Measurements from ENCODE around the gene SKIDA1. TPM values are rescaled to one million over a fixed set of nuclear protein-coding genes. Genes with fewer than 3 reads are reported as not detected.

Gene SKIDA1
- total and polyA plus RNA-seq, 11 donors: 0.61 to 5.4 (median 3.1) TPM

DNA sequence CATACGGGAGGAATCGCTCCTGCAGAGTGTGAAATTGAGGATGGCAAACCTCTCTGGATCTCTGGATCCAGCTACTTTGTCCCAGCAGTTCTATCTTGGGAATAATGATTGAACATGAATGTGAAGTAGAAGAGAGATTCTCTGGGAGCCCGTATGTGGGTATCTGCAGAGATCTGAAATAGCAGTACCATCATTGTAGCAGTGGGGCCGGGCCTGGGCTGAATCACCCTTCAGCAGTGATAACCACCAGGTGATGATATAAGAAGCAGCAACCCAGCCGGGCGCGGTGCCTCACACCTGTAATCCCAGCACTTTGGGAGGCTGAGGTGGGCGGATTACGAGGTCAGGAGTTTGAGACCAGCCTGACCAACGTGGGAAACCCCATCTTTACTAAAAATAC lies 51.9 kb downstream of the SKIDA1 start:
- no peaks in the 10 kb centered on the region for H3K27me3 ChIP-seq
- no peak overlapping the region for H3K27ac ChIP-seq
- no peak for DNase-seq
- H3K4me3 ChIP-seq: no peak overlapping the region
- no peaks in the 10 kb centered on the region for H3K4me1 ChIP-seq
- TF ChIP-seq, protein P1, sequence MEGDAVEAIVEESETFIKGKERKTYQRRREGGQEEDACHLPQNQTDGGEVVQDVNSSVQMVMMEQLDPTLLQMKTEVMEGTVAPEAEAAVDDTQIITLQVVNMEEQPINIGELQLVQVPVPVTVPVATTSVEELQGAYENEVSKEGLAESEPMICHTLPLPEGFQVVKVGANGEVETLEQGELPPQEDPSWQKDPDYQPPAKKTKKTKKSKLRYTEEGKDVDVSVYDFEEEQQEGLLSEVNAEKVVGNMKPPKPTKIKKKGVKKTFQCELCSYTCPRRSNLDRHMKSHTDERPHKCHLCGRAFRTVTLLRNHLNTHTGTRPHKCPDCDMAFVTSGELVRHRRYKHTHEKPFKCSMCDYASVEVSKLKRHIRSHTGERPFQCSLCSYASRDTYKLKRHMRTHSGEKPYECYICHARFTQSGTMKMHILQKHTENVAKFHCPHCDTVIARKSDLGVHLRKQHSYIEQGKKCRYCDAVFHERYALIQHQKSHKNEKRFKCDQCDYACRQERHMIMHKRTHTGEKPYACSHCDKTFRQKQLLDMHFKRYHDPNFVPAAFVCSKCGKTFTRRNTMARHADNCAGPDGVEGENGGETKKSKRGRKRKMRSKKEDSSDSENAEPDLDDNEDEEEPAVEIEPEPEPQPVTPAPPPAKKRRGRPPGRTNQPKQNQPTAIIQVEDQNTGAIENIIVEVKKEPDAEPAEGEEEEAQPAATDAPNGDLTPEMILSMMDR (IDR thresholded peaks at IDR 0.05): no peak
- no peaks in the 10 kb centered on the region for H3K36me3 ChIP-seq
- intact Hi-C loops (cut with DNase I): no loop called here
- H3K9me3 ChIP-seq: no peaks in the 10 kb centered on the region
- 83 to 93% (median 85%) methylated on average over 10 of the region's 10 CpGs for WGBS, 4 donors
- no peak for ATAC-seq

DNA sequence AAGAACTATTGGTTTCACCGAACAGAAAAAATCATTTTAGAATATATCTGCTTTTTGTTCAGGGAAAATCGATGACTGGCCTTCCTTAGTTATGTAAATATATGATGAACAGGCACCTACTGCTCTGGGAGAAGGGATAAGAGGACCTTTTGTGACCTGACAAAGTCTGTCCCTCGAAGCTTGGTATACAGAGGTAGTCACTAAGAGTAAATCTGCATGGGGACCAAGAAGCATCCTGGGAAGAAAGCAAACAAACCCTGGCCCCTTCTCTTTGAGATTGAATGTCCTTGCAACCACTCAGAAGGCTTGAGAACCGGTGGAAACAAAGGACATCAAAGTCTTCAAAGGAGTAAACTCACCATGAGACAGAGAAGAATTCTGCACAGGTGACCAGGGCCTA lies 52.3 kb downstream of the SKIDA1 start:
- no peak overlapping the region for H3K4me3 ChIP-seq
- intact Hi-C loops (cut with DNase I): no loop called here
- DNase-seq (no peak), ATAC-seq (no peak)
- no peak overlapping the region for H3K27ac ChIP-seq
- 54 to 62% (median 58%) methylated on average over 4 of the region's 4 CpGs for WGBS, 4 donors
- no peaks in the 10 kb centered on the region for H3K4me1 ChIP-seq
- H3K36me3 ChIP-seq: no peaks in the 10 kb centered on the region
- H3K27me3 ChIP-seq: no peaks in the 10 kb centered on the region
- no peaks in the 10 kb centered on the region for H3K9me3 ChIP-seq
- TF ChIP-seq POLR2A (IDR thresholded peaks at IDR 0.05): no peak
- TF ChIP-seq, protein P1 (IDR thresholded peaks at IDR 0.05): no peak

- H3K27me3 ChIP-seq: no peaks in the 10 kb centered on the region
- WGBS, 4 donors: 94 to 100% (median 98%) methylated on average over 3 of the region's 3 CpGs
- TF ChIP-seq POLR2A (IDR thresholded peaks at IDR 0.05): no peak
- TF ChIP-seq, protein P1 (IDR thresholded peaks at IDR 0.05): no peak
- H3K4me1 ChIP-seq: no peaks in the 10 kb centered on the region
- H3K9me3 ChIP-seq: no peaks in the 10 kb centered on the region
- no peak overlapping the region for H3K27ac ChIP-seq
- no peak overlapping the region for H3K4me3 ChIP-seq
- DNase-seq (no peak), ATAC-seq (no peak)
- no peaks in the 10 kb centered on the region for H3K36me3 ChIP-seq
- intact Hi-C loops (cut with DNase I): no loop called here
Measured at GRCh38 chr10:21468086-21468485, 57.4 kb downstream of the SKIDA1 start.

DNA sequence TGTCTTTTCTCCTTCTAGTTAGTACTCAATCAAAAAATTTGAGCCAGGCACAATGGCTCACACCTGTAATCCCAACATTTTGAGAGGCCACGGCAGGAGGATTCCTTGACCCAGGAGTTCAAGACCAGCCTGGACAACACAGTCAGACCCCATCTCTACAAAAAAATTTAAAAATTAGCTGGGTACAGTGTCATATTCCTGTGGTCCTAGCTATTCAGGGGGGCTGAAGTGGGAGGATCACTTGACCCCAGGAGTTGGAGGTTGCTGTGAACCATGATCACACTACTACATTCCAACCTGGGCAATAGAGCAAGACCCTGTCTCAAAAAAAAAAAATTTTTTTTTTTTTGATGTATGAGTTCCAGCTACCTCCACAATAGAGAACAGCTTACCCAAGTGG lies 57.8 kb downstream of the SKIDA1 start:
- H3K27ac ChIP-seq: no peak overlapping the region
- no peak overlapping the region for H3K4me3 ChIP-seq
- no peak for ATAC-seq
- intact Hi-C loops (cut with DNase I): no loop called here
- H3K36me3 ChIP-seq: no peaks in the 10 kb centered on the region
- H3K4me1 ChIP-seq: no peaks in the 10 kb centered on the region
- H3K27me3 ChIP-seq: no peaks in the 10 kb centered on the region
- no peaks in the 10 kb centered on the region for H3K9me3 ChIP-seq
- 91 to 100% (median 98%) methylated on average over 1 of the region's 1 CpG for WGBS, 4 donors
- no peak for DNase-seq
- TF ChIP-seq, protein P1 (IDR thresholded peaks at IDR 0.05): no peak
- no peak for TF ChIP-seq POLR2A (IDR thresholded peaks at IDR 0.05)
